ENCODE results near the gene ADIG. TPM values are rescaled to one million over a fixed set of nuclear protein-coding genes. Genes with fewer than 3 reads are reported as not detected.

The ADIG gene
- polyA plus RNA-seq = not detected

- Mint-ChIP-seq H3K27ac (no peak within 1 kb of the TSS), H3K9me3 (no peaks in the 10 kb centered on the region), H3K4me3 (no peak within 1 kb of the TSS), H3K27me3 (ENCODE audit: low read depth in 3 of 3) (peaks cover 3 to 7% (median 4%) of the 10 kb centered on the region in 3 donors), H3K36me3 (peaks cover 3 to 8% (median 6%) of the 10 kb centered on the region in 3 donors), H3K4me1 (no peaks in the 10 kb centered on the region)
- no peak for DNase-seq
Observed at GRCh38 chr20:38581013-38581412, at the start of gene ADIG. Gene ADIG (plus strand): TSS chr20:38581197. CDS start chr20:38581251, 54 bp downstream.

DNA sequence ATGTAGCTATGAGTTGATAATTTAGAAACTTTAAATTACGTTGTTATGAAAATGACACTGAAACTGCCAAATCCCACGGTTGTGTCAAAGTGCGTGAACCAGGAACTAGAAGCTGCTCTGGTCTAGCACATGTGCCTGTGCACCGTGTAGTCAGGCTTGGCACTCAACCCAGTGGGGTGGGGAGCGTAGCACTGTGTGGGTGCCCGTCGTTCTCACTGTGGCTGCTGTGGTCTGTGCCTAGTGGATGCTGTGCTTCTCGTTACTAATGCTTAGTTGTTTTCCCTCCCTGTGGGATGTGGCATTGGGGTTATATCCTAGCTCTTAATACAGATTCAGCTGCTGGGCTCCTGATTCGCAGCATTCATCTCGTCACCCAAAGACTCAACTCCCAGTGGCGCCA, 46.2 kb upstream of the ADIG start:
- peaks cover 7 to 30% of the 10 kb centered on the region in 2 donors for H3K4me1 Mint-ChIP-seq
- peak; percentile 2 to 17 (median 4) for DNase-seq
- peak overlapping the region in 4 of 6 donors; percentile 20 to 80 (median 56) for H3K27ac Mint-ChIP-seq
- no peaks in the 10 kb centered on the region for H3K27me3 Mint-ChIP-seq (ENCODE audit: low read depth in 3 of 3)
- peaks cover 17 to 46% (median 30%) of the 10 kb centered on the region in 3 donors for H3K36me3 Mint-ChIP-seq
- H3K4me3 Mint-ChIP-seq = no peak overlapping the region
- no peaks in the 10 kb centered on the region for H3K9me3 Mint-ChIP-seq

GRCh38 chr20:38536310-38536709, 44.7 kb upstream of the ADIG start:
- H3K9me3 Mint-ChIP-seq = no peaks in the 10 kb centered on the region
- no peaks in the 10 kb centered on the region for H3K27me3 Mint-ChIP-seq (ENCODE audit: low read depth in 3 of 3)
- DNase-seq = no peak
- H3K4me1 Mint-ChIP-seq = peaks cover 7 to 30% of the 10 kb centered on the region in 2 donors
- H3K27ac Mint-ChIP-seq = no peak overlapping the region
- H3K36me3 Mint-ChIP-seq = peaks cover 18 to 54% (median 30%) of the 10 kb centered on the region in 3 donors
- no peak overlapping the region for H3K4me3 Mint-ChIP-seq

- H3K9me3 Mint-ChIP-seq = no peaks in the 10 kb centered on the region
- no peak for DNase-seq
- H3K4me3 Mint-ChIP-seq = no peak overlapping the region
- H3K36me3 Mint-ChIP-seq = peaks cover 25 to 57% (median 39%) of the 10 kb centered on the region in 3 donors
- peaks cover 7 to 30% of the 10 kb centered on the region in 2 donors for H3K4me1 Mint-ChIP-seq
- H3K27me3 Mint-ChIP-seq (ENCODE audit: low read depth in 3 of 3) = peaks cover 0 to 2% (median 0%) of the 10 kb centered on the region in 3 donors
- no peak overlapping the region for H3K27ac Mint-ChIP-seq
Observed at GRCh38 chr20:38537176-38537575, 43.8 kb upstream of the ADIG start.

DNA sequence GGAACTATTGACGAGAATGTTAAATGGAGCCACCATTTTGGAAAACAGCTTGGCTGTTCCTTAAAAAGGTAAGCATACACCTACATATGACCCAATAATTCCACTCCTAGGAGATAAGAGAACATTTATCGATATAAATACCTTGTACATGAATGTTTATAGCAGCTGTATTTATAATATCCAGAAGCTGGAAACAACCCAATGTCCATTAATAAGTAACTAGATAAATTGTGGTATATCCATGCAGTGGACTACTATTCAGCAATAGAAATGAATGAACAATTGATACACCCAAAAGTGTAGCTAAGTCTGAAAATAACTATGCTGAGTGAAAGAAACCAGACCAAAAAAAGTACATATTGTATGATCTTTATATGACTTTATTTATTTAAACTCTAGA, 42.2 kb upstream of the ADIG start:
- peaks cover 7 to 22% of the 10 kb centered on the region in 2 donors for H3K4me1 Mint-ChIP-seq
- peaks cover 22 to 63% (median 38%) of the 10 kb centered on the region in 3 donors for H3K36me3 Mint-ChIP-seq
- H3K27ac Mint-ChIP-seq = no peak overlapping the region
- H3K9me3 Mint-ChIP-seq = no peaks in the 10 kb centered on the region
- H3K27me3 Mint-ChIP-seq (ENCODE audit: low read depth in 3 of 3) = peaks cover 0 to 2% (median 0%) of the 10 kb centered on the region in 3 donors
- DNase-seq = no peak
- H3K4me3 Mint-ChIP-seq = no peak overlapping the region

DNA sequence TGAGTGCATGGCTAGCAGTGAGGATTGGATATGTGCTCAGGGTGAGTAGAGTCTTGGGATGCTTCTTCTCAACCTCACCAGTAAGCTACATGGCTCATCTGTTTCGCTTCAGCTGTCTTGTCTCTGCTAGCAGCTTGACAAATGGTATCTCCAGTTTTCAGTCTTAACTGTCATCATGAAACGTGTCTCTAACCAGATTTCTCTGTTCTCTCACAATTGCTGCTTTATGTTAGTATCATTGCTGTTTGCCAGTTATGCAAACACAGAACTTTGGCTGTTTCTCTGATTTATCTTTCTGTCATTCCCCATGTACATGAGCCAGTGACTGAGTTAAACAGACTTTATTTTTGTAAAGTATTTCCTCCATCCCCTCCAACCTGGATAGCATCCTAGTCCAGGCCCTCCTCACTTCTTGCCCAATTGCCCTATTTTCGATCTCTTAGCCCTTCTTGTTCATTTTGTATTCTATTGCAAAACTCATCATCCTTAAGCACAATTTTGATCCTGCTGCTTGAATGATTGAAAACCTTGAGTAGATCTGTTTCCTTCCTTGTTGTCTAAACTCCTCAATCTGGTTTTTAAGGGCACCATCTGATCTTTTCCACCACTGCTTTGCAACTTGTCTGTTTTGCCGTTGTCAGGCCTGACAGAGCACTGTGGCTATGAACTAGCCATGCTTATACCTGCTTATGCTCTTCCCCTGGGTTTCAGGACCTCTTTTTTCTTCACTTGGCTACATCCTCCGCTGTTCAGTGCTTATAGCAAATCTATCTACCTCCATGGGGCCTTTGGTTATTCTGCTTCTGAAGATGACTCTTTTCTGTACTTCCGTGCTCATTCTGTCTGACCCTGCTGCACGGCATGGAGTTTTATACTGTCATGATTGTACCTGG, 37.7 kb upstream of the ADIG start:
- Mint-ChIP-seq H3K27me3 (ENCODE audit: low read depth in 3 of 3) (peaks cover 0 to 2% (median 1%) of the 10 kb centered on the region in 3 donors), H3K9me3 (no peaks in the 10 kb centered on the region), H3K4me3 (no peak overlapping the region), H3K36me3 (peaks cover 19 to 67% (median 22%) of the 10 kb centered on the region in 3 donors), H3K27ac (peak overlapping the region in 2 of 6 donors; percentile 3 to 12), H3K4me1 (no peaks in the 10 kb centered on the region)
- no peak for DNase-seq

GRCh38 chr20:38545771-38546170, 35.2 kb upstream of the ADIG start:
- H3K9me3 Mint-ChIP-seq = no peaks in the 10 kb centered on the region
- DNase-seq = no peak
- peaks cover 25 to 78% (median 30%) of the 10 kb centered on the region in 3 donors for H3K36me3 Mint-ChIP-seq
- H3K4me1 Mint-ChIP-seq = no peaks in the 10 kb centered on the region
- H3K27me3 Mint-ChIP-seq (ENCODE audit: low read depth in 3 of 3) = peaks cover 0 to 2% (median 1%) of the 10 kb centered on the region in 3 donors
- no peak overlapping the region for H3K4me3 Mint-ChIP-seq
- peak overlapping the region in 1 of 6 donors; percentile 31 for H3K27ac Mint-ChIP-seq

DNA sequence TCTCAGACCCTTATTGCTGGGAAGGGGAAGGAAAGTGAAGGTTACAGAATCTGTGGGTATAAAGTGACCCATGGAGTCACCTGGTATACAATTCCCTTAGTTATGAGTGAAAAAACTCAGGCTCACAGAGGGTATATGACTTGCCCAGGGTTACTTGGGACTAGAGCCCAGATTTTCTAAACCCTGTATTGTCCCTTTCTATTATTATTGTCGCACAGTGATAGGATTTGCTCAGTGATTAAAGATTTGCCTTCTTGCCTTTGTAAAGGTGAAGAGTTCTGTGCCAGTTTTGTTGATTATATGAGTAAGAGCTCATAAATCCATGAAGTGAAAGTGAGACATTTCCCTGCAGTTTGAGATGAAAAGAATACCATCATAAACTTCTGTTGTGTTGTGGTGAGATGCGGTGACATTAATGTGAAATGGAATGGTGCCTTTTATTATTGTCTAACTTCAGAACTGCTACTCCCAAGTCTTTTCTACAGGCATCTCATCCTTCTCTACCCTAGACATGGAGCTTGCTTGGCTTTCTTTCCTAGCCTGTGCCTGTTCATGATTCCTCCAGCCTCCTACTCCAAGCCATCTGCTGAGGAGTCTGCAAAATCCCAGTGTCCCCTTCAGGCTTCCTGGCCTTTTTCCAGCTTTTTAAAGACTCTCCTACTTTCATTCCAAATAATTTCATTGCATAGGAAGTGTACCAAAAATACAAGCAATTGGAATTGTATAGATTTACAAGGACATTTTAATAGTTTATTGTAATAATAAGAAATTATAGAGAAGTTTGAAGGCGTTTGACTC, 33.5 kb upstream of the ADIG start:
- Mint-ChIP-seq H3K36me3 (peaks cover 16 to 61% (median 21%) of the 10 kb centered on the region in 3 donors), H3K9me3 (no peaks in the 10 kb centered on the region), H3K27ac (peak overlapping the region in 1 of 6 donors; percentile 14), H3K27me3 (ENCODE audit: low read depth in 3 of 3) (peaks cover 0 to 1% (median 0%) of the 10 kb centered on the region in 3 donors), H3K4me3 (no peak overlapping the region), H3K4me1 (no peaks in the 10 kb centered on the region)
- no peak for DNase-seq

DNA sequence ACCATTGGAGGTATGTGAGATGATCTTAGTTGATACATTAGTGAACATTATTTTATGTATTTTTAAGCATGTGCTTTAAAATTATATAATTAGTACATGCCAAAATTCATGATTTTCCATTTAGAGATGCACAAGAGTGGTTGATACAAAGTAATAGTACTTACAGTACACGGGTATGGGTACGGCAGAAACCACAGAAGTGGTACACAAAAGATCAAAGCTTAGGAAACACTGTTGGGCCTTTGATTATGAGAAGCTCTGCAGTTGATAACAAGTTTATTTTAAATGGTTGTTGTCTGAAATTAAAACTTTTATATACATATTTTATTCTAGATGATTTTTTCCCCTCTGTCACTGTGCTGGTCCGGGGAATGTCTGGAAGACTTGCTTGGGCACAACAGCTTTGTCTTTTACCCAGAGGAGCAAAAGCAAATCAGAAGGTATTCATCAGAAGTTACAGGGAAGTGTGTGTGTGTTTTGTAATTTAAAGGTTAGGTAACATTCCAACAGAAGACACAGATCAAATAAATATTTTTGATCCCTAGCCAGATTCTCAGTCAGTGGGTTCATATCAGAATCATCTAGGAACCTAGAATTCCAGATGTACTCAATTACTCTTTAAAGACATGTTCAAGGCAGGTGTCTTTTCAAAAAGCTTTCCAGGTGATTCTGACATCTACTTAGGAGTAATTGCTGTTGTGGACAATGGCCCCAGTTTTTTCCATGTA, 32.5 kb upstream of the ADIG start:
- Mint-ChIP-seq H3K27ac (no peak overlapping the region), H3K36me3 (peaks cover 12 to 55% (median 21%) of the 10 kb centered on the region in 3 donors), H3K27me3 (ENCODE audit: low read depth in 3 of 3) (peaks cover 0 to 1% (median 0%) of the 10 kb centered on the region in 3 donors), H3K4me3 (no peak overlapping the region), H3K4me1 (no peaks in the 10 kb centered on the region), H3K9me3 (no peaks in the 10 kb centered on the region)
- no peak for DNase-seq

DNA sequence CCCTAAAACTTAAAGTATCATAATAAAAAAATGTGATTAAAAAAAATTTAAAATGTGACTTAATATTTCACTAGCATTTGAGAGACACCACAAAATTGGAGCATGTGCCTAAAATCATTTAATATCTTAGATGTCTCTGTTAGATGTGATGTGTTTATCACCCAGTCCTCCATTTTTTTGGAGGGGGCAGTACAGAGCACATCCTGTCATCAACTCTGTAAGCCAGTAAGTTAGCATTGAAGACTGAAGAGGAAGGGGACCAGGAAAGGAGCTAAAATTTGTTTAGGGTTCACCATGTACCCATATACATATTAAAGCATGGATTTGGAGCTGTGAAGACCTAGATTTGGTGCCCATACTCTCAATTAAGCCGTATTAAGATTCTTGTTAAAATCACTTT, 30.7 kb upstream of the ADIG start:
- Mint-ChIP-seq H3K9me3 (no peaks in the 10 kb centered on the region), H3K36me3 (peaks cover 12 to 61% (median 21%) of the 10 kb centered on the region in 3 donors), H3K4me3 (no peak overlapping the region), H3K4me1 (no peaks in the 10 kb centered on the region), H3K27me3 (ENCODE audit: low read depth in 3 of 3) (peaks cover 0 to 3% (median 0%) of the 10 kb centered on the region in 3 donors), H3K27ac (no peak overlapping the region)
- DNase-seq = no peak

GRCh38 chr20:38551056-38551626, 29.9 kb upstream of the ADIG start:
- no peak overlapping the region for H3K4me3 Mint-ChIP-seq
- H3K9me3 Mint-ChIP-seq = no peaks in the 10 kb centered on the region
- DNase-seq = no peak
- H3K36me3 Mint-ChIP-seq = peaks cover 4 to 55% (median 13%) of the 10 kb centered on the region in 3 donors
- H3K4me1 Mint-ChIP-seq = no peaks in the 10 kb centered on the region
- H3K27ac Mint-ChIP-seq = no peak overlapping the region
- H3K27me3 Mint-ChIP-seq (ENCODE audit: low read depth in 3 of 3) = peaks cover 0 to 3% (median 0%) of the 10 kb centered on the region in 3 donors

DNA sequence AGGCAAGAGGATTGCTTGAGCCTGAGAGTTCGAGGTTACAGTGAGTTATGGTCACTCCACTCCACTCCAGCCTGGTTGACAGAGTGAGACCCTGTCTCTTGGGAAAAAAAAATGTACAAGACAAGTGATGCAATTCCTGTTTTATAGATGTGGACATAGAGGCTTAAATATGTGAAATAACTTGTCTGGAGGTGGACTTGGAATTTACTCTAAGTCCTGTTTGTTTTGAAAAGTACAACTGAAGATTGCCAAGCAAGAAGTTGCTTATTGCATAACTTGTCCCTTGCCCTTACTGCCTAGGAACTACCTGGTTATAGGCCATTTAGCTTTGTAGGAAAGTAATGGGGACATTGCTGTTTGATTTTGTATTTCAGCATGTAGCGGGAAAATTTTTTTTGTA, 26.0 kb upstream of the ADIG start:
- no peak overlapping the region for H3K4me3 Mint-ChIP-seq
- no peak for DNase-seq
- H3K36me3 Mint-ChIP-seq = peaks cover 10 to 49% (median 20%) of the 10 kb centered on the region in 3 donors
- H3K4me1 Mint-ChIP-seq = no peaks in the 10 kb centered on the region
- H3K27ac Mint-ChIP-seq = no peak overlapping the region
- no peaks in the 10 kb centered on the region for H3K9me3 Mint-ChIP-seq
- H3K27me3 Mint-ChIP-seq (ENCODE audit: low read depth in 3 of 3) = peaks cover 0 to 2% (median 1%) of the 10 kb centered on the region in 3 donors

DNA sequence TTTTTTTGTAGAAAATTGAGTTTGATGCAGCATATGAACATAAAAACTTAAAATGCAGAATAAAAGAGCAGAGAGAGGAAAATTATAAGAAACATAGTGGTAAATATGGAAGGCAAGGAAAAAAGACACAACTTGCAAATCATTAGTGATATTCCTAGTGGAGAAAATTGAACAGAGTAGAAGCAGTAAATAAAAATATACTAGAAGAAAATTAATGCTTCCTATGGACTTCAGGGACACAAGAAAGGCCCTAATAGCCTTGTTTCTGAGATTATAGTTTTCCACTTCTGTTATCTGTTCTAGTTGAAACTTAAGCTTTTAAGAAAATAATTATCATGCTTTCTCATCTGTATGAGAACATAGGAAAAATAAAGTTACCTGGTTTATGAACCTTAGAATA, 25.6 kb upstream of the ADIG start:
- peaks cover 14 to 49% (median 17%) of the 10 kb centered on the region in 3 donors for H3K36me3 Mint-ChIP-seq
- peaks cover 0 to 3% (median 1%) of the 10 kb centered on the region in 3 donors for H3K27me3 Mint-ChIP-seq (ENCODE audit: low read depth in 3 of 3)
- no peak overlapping the region for H3K4me3 Mint-ChIP-seq
- no peaks in the 10 kb centered on the region for H3K9me3 Mint-ChIP-seq
- no peak for DNase-seq
- no peak overlapping the region for H3K27ac Mint-ChIP-seq
- no peaks in the 10 kb centered on the region for H3K4me1 Mint-ChIP-seq
